Smooth muscle cell (in vitro differentiated cells): ENCODE measurements around the gene ENDOG. TPM values are rescaled to one million over a fixed set of nuclear protein-coding genes. Genes with fewer than 3 reads are reported as not detected.

ENCODE experiments used
- DNase-seq: peaks from one replicate; lab custom pipeline; 2025; ENCODE audit not compliant: unreplicated experiment; lab: John Stamatoyannopoulos, UW
- H2AFZ ChIP-seq: fragments of 200-600 bp; sonication (generic); 2 replicates; pipeline ENCODE4 v1.6.0; 2016; ENCODE audit warnings: antibody characterized with exemption, low read depth, mild to moderate bottlenecking
- H3F3A ChIP-seq: fragments of 200-600 bp; sonication (generic); 2 replicates; pipeline ENCODE4 v1.6.0; 2017; ENCODE audit warnings: antibody characterized with exemption, low read depth
- H3K27ac ChIP-seq: fragments of 200-600 bp; sonication (generic); 2 replicates; pipeline ENCODE4 v1.5.1; 2016; ENCODE audit warnings: low read depth, mild to moderate bottlenecking
- H3K27me3 ChIP-seq: fragments of 200-600 bp; sonication (generic); 2 replicates; pipeline ENCODE4 v1.6.1; 2016; ENCODE audit warnings: low read depth, mild to moderate bottlenecking
- H3K36me3 ChIP-seq: fragments of 200-600 bp; sonication (generic); 2 replicates; pipeline ENCODE4 v1.5.1; 2016; ENCODE audit warnings: low read depth
- H3K4me1 ChIP-seq: fragments of 200-600 bp; sonication (generic); 2 replicates; pipeline ENCODE4 v1.5.1; 2016; ENCODE audit warnings: low read depth
- H3K4me2 ChIP-seq: fragments of 200-600 bp; sonication (generic); 2 replicates; pipeline ENCODE4 v1.6.0; 2016; ENCODE audit warnings: mild to moderate bottlenecking
- H3K4me3 ChIP-seq: fragments of 200-600 bp; sonication (generic); 2 replicates; pipeline ENCODE4 v1.5.1; 2016; ENCODE audit warnings: mild to moderate bottlenecking
- H3K79me2 ChIP-seq: fragments of 200-600 bp; sonication (generic); 2 replicates; pipeline ENCODE4 v1.6.0; 2016; ENCODE audit warnings: low read depth, mild to moderate bottlenecking
- H3K9ac ChIP-seq: fragments of 200-600 bp; sonication (generic); 2 replicates; pipeline ENCODE4 v1.6.0; 2016; ENCODE audit warnings: low read depth
- H3K9me3 ChIP-seq: fragments of 200-600 bp; sonication (generic); replicated peaks from 2 replicates; pipeline ENCODE4 v1.5.1; 2016; ENCODE audit warnings: low read depth
- H4K20me1 ChIP-seq: fragments of 200-600 bp; sonication (generic); 2 replicates; pipeline ENCODE4 v1.6.0; 2016; ENCODE audit warnings: low read depth
- CTCF ChIP-seq: fragments of 200-600 bp; sonication (generic); IDR thresholded peaks from 2 replicates; pipeline ENCODE4 v1.5.1; 2017; ENCODE audit warnings: borderline replicate concordance, mild to moderate bottlenecking, antibody characterized with exemption; ENCODE audit not compliant: insufficient read depth, poor library complexity, severe bottlenecking
- WGBS: methylation state at CpG from one replicate; pipeline ENCODE4 v1.1.7; 2016; ENCODE audit warnings: low lambda C conversion rate; 5-methylcytosine and 5-hydroxymethylcytosine counted together
- polyA plus RNA-seq: library from polyadenylated mRNA; unstranded; fragments of >200 nt; fragmentation: Nextera tagmentation; extraction: Ambion mirVana; gene quantifications from 2 replicates; pipeline ENCODE4 v1.2.1, GENCODE V29; 2016
- total RNA-seq: library from RNA; depleted of rRNA; stranded (reverse); fragments of >200 nt; gene quantifications from 2 replicates; pipeline ENCODE4 v1.2.3, GENCODE V29; 2014

The ENDOG gene
- total and polyA plus RNA-seq, 2 experiments from 2014 or later, result 18.4 to 30.5 TPM

- Histone ChIP-seq H3K27me3 (no peaks in the 10 kb centered on the region), H3K79me2 (no peaks in the 10 kb centered on the region), H3K9me3 (no peaks in the 10 kb centered on the region), H2AFZ (no peak overlapping the region), H3K9ac (no peak overlapping the region), H3K4me2 (no peak overlapping the region), H3K4me1 (no peaks in the 10 kb centered on the region), H3K36me3 (no peaks in the 10 kb centered on the region), H4K20me1 (no peaks in the 10 kb centered on the region), H3K27ac (no peak overlapping the region), H3K4me3 (no peak overlapping the region), H3F3A (no peaks in the 10 kb centered on the region)
- TF ChIP-seq CTCF, result no peak
- DNase-seq, result no peak
- 91% methylated on average over 14 of the region's 14 CpGs for WGBS
These were observed 18.3 kb downstream of the ENDOG start for GRCh38 chr9:128836509-128837145.

DNA sequence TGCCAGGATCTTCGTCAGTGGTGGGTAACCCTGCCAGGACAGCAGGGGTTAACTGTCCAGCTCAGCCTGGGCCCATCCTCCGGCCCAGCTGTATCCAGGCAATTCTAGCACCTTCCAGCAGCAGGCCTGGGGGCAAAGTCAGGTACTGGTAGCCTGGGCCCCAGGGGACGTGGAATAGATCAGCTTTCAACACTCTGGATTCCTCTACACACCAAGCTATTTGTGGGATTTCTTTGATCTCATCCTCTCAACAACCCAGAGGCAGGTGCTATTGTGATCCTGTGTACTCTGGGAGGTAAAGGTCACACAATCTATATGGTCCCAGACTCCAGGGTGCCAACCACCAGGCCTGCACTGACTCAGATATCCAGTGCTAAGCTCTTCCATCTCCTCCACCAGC, 20.0 kb downstream of the ENDOG start:
- H3K4me1 ChIP-seq, result no peaks in the 10 kb centered on the region
- H3K79me2 ChIP-seq, result no peaks in the 10 kb centered on the region
- no peaks in the 10 kb centered on the region for H3F3A ChIP-seq
- H2AFZ ChIP-seq, result no peak overlapping the region
- H3K4me2 ChIP-seq, result no peak overlapping the region
- H3K27me3 ChIP-seq, result no peaks in the 10 kb centered on the region
- no peak overlapping the region for H3K4me3 ChIP-seq
- no peak overlapping the region for H3K27ac ChIP-seq
- no peak for TF ChIP-seq CTCF
- H4K20me1 ChIP-seq, result no peaks in the 10 kb centered on the region
- H3K36me3 ChIP-seq, result no peaks in the 10 kb centered on the region
- no peak overlapping the region for H3K9ac ChIP-seq
- no peaks in the 10 kb centered on the region for H3K9me3 ChIP-seq
- WGBS, result 71% methylated on average over 3 of the region's 3 CpGs
- no peak for DNase-seq

GRCh38 chr9:128840524-128840923, 22.2 kb downstream of the ENDOG start:
- H3K9ac ChIP-seq, result no peak overlapping the region
- no peak overlapping the region for H3K4me3 ChIP-seq
- H3K4me1 ChIP-seq, result no peaks in the 10 kb centered on the region
- H2AFZ ChIP-seq, result no peak overlapping the region
- WGBS, result 94% methylated on average over 1 of the region's 1 CpG
- H3K79me2 ChIP-seq, result no peaks in the 10 kb centered on the region
- H3K27me3 ChIP-seq, result no peaks in the 10 kb centered on the region
- no peaks in the 10 kb centered on the region for H3K9me3 ChIP-seq
- H4K20me1 ChIP-seq, result no peaks in the 10 kb centered on the region
- H3K36me3 ChIP-seq, result no peaks in the 10 kb centered on the region
- no peak for TF ChIP-seq CTCF
- DNase-seq, result no peak
- no peak overlapping the region for H3K27ac ChIP-seq
- H3F3A ChIP-seq, result no peaks in the 10 kb centered on the region
- H3K4me2 ChIP-seq, result no peak overlapping the region
